Uterus (tissue), 4 donors: ENCODE results near the gene RCAN1. TPM values are rescaled to one million over a fixed set of nuclear protein-coding genes. Genes with fewer than 3 reads are reported as not detected.

Source experiments
- DNase-seq, 2 donors: peaks; one replicate each; pipeline ENCODE4 v3.0.0-alpha.2; 2019 to 2020
- H3K27ac ChIP-seq, 2 donors: fragments of 200-600 bp; sonication (generic); 1 replicate in 1 of 2; 2 replicates in 1 of 2; pipeline ENCODE4 v1.5.1; 2016 to 2018
- H3K27me3 ChIP-seq, 2 donors: fragments of 200-600 bp; sonication (generic); one replicate each; pipeline ENCODE4 v1.5.1; 2018 to 2019; ENCODE audit warnings: control low read depth in 1 of 2
- H3K36me3 ChIP-seq, 2 donors: fragments of 200-600 bp; sonication (generic); one replicate each; pipeline ENCODE4 v1.5.1; 2019; ENCODE audit warnings: control low read depth in 1 of 2
- H3K4me1 ChIP-seq, 2 donors: fragments of 200-600 bp; sonication (generic); one replicate each; pipeline ENCODE4 v1.5.1; 2018 to 2019; ENCODE audit warnings: control low read depth in 1 of 2
- H3K4me3 ChIP-seq, 2 donors: fragments of 200-600 bp; sonication (generic); 1 replicate in 1 of 2; 2 replicates in 1 of 2; pipeline ENCODE4 v1.5.1; 2018 to 2019; ENCODE audit warnings: mild to moderate bottlenecking in 1 of 2
- H3K9me3 ChIP-seq, 2 donors: fragments of 200-600 bp; sonication (generic); one replicate each; pipeline ENCODE4 v1.5.1; 2019; ENCODE audit warnings: control low read depth in 1 of 2
- POLR2A ChIP-seq, 2 donors: fragments of 450-650 bp; IDR thresholded peaks; one replicate each; pipeline ENCODE4 v1.6.1; 2016; ENCODE audit warnings: antibody characterized with exemption in 2 of 2, mild to moderate bottlenecking in 1 of 2, moderate library complexity in 1 of 2
- intact Hi-C: fragments of 100-400 bp; cut with DNase I; formaldehyde crosslinking; loops from one replicate; pipeline ENCODE4 v1.15.1; 2023; ENCODE audit warnings: low total_unique reads
- total RNA-seq, 4 donors: library from RNA; depleted of rRNA in 3 of 4; stranded (reverse); fragments of >200 nt in 3 of 4; gene quantifications; one replicate each; pipeline versions ENCODE4 v1.1.0 to v1.2.4, GENCODE V29; 2014 to 2023
- TF ChIP-seq, protein P1 (sequence below), 4 experiments: fragments of 200-600 bp in 2 of 4; fragments of 450-650 bp in 2 of 4; sonication (generic) in 2 of 4; IDR thresholded peaks; one replicate each; pipeline ENCODE4 v1.5.1; 2016 to 2019; ENCODE audit warnings: antibody characterized with exemption in 4 of 4, mild to moderate bottlenecking in 2 of 4, moderate library complexity in 1 of 4
- donor health status: DM: yes; HTN: yes; CAD: no.

Gene RCAN1
- total RNA-seq = 10 to 100 TPM; 12.4 to 22.5 (median 16.5) TPM

DNA sequence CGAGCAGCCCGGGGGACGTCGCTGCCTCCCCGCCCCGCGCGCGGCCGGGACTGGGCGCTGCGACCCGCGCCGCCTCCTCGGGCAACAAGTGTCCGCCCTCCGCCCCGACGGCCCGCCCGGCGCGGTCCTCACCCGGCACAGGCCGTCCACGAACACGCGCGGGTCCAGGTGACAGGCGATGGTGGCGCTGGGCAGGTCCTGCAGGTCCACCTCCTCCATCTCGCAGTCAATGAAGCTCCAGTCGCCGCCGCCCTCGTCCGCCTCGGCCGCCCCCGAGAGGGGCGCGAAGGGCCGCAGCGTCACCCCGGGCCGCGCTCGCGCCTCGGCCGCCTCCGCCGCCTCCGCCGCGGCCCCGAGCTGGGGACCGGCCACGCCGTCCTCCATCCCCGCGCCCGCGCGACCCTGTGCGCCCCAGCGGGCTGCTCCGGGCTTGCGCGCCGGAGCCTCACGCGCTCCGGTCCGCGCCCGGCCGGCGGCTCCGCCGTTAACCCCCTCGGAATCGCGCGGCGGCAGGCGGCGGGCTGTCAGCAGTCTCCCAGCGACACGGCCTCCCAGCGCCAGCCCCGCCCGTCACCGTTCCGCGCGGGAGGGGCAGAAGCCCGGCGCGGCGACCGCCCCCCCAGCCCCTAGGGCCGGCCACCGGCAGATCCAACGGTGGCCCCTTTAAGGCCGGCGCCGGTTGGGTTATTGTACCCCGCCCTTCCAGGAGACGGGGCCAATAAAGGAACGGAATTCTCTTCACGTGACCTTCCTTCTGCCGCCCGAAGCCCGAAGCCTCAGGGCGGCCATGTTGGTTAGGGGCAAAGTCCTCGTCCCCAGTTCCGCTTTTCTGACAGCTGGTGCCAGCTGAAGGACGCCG is at the start of gene RCAN1:
Gene RCAN1 (minus strand): TSS at position 486 of the 859 bp plus-strand sequence. CDS start 102 bp downstream, at position 384.
- peak in 1 of 2 donors; percentile 27 for TF ChIP-seq POLR2A (IDR thresholded peaks at IDR 0.05)
- TF ChIP-seq, protein P1, sequence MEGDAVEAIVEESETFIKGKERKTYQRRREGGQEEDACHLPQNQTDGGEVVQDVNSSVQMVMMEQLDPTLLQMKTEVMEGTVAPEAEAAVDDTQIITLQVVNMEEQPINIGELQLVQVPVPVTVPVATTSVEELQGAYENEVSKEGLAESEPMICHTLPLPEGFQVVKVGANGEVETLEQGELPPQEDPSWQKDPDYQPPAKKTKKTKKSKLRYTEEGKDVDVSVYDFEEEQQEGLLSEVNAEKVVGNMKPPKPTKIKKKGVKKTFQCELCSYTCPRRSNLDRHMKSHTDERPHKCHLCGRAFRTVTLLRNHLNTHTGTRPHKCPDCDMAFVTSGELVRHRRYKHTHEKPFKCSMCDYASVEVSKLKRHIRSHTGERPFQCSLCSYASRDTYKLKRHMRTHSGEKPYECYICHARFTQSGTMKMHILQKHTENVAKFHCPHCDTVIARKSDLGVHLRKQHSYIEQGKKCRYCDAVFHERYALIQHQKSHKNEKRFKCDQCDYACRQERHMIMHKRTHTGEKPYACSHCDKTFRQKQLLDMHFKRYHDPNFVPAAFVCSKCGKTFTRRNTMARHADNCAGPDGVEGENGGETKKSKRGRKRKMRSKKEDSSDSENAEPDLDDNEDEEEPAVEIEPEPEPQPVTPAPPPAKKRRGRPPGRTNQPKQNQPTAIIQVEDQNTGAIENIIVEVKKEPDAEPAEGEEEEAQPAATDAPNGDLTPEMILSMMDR (IDR thresholded peaks at IDR 0.05) = peak in 1 of 4 experiments; percentile 11
- H3K4me3 ChIP-seq = peak within 1 kb of the TSS; percentile 41 to 75
- intact Hi-C loops = no loop called here
- peak within 1 kb of the TSS; percentile 77 to 87 for H3K27ac ChIP-seq
- H3K9me3 ChIP-seq = no peaks in the 10 kb centered on the region
- H3K27me3 ChIP-seq = no peaks in the 10 kb centered on the region
- no peaks in the 10 kb centered on the region for H3K4me1 ChIP-seq
- peak; percentile 88 for DNase-seq
- H3K36me3 ChIP-seq = no peaks in the 10 kb centered on the region

- peaks cover 0 to 5% of the 10 kb centered on the region in 2 donors for H3K27me3 ChIP-seq
These were observed 46.9 kb upstream of the RCAN1 start for GRCh38 chr21:34661848-34662247.

DNA sequence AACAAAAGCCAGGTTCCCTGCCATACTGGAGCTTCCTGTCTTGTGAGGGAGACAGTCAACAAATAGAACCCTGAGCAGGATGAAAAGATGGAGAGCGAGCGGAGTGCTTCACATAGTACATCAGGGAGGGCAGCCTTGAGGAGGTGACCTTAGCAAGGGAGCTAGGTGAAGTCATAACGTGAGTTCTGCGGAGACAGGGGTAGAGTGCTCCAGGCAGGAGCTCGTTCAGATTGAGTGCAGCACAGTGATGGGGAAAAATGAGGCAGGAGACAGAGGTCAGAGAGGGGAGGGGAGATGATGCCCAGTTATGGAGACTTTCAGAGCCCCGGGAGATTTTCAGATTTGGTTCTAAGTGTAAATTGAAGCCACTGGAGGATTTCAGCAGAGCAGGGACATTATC is 38.6 kb upstream of the RCAN1 start:
- Histone ChIP-seq H3K9me3 (no peaks in the 10 kb centered on the region), H3K27ac (no peak overlapping the region), H3K36me3 (no peaks in the 10 kb centered on the region), H3K4me3 (no peak overlapping the region), H3K4me1 (no peaks in the 10 kb centered on the region), H3K27me3 (no peaks in the 10 kb centered on the region)
- TF ChIP-seq, protein P1 (IDR thresholded peaks at IDR 0.05) = no peak
- TF ChIP-seq POLR2A (IDR thresholded peaks at IDR 0.05) = no peak
- no peak for DNase-seq
- intact Hi-C loops = no loop called here

More at GRCh38 chr21:34661848-34662247, 46.9 kb upstream of the RCAN1 start:
- intact Hi-C loops = no loop called here
- no peak for DNase-seq
- Histone ChIP-seq H3K36me3 (no peaks in the 10 kb centered on the region), H3K27ac (no peak overlapping the region), H3K9me3 (peaks cover 0 to 2% of the 10 kb centered on the region in 2 donors), H3K4me1 (no peaks in the 10 kb centered on the region), H3K4me3 (no peak overlapping the region)
- TF ChIP-seq, protein P1 (IDR thresholded peaks at IDR 0.05) = no peak
- TF ChIP-seq POLR2A (IDR thresholded peaks at IDR 0.05) = no peak

GRCh38 chr21:34651642-34652041 is 36.7 kb upstream of the RCAN1 start:
- no peak for DNase-seq
- Histone ChIP-seq H3K27me3 (no peaks in the 10 kb centered on the region), H3K36me3 (no peaks in the 10 kb centered on the region), H3K9me3 (no peaks in the 10 kb centered on the region), H3K4me3 (no peak overlapping the region), H3K27ac (no peak overlapping the region), H3K4me1 (no peaks in the 10 kb centered on the region)
- intact Hi-C loops = no loop called here
- TF ChIP-seq, protein P1 (IDR thresholded peaks at IDR 0.05) = no peak
- no peak for TF ChIP-seq POLR2A (IDR thresholded peaks at IDR 0.05)

GRCh38 chr21:34650861-34651431 is 36.0 kb upstream of the RCAN1 start:
- no peaks in the 10 kb centered on the region for H3K9me3 ChIP-seq
- no peaks in the 10 kb centered on the region for H3K36me3 ChIP-seq
- H3K27ac ChIP-seq = no peak overlapping the region
- no peak for DNase-seq
- intact Hi-C loops = no loop called here
- no peaks in the 10 kb centered on the region for H3K27me3 ChIP-seq
- TF ChIP-seq, protein P1 (IDR thresholded peaks at IDR 0.05) = no peak
- no peak for TF ChIP-seq POLR2A (IDR thresholded peaks at IDR 0.05)
- H3K4me1 ChIP-seq = no peaks in the 10 kb centered on the region
- H3K4me3 ChIP-seq = no peak overlapping the region
